Fibroblast of pulmonary artery (primary cell): ENCODE data around the gene HMMR.
"Not testable (repeated sequence)": the region's sequence is repeated elsewhere in the genome, so short reads cannot be mapped to it uniquely, and the experiment has no call there.

Experiments used
- DNase-seq: peaks from one replicate; pipeline ENCODE4 v3.0.0-alpha.2; 2010; ENCODE audit warnings: low read depth
- H3K4me3 ChIP-seq: replicated peaks from 2 replicates; pipeline ENCODE4 v1.5.1; 2011; ENCODE audit warnings: low read depth, mild to moderate bottlenecking, control low read depth, low read length, moderate library complexity
- CTCF ChIP-seq: IDR thresholded peaks from 2 replicates; pipeline ENCODE4 v1.5.1; 2011; ENCODE audit warnings: mild to moderate bottlenecking, control low read depth, low read length, inconsistent platforms; ENCODE audit errors: missing control alignments

The HMMR gene

DNA sequence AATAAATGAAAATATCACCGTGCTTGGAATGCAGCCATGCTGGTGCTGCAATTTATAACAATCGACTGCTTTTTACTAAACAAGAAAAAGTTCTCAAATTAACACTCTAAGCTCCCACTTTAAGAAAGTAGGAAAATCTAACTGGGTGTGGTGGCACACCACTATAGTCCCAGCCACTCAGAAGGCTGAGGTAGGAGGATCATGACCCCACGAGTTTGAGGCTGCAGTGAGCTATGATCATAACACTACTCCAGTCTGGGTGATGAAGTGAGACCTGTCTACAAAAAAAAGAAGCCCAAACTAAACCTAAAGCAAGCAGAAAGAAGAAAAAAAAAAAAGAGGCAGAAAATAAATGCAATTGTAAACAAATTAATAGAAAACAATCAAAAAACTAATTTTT, 12.6 kb upstream of the HMMR start:
- no peak for DNase-seq
- H3K4me3 ChIP-seq: no peak overlapping the region
- TF ChIP-seq CTCF: no peak

GRCh38 chr5:163448491-163448890, 11.9 kb upstream of the HMMR start:
- H3K4me3 ChIP-seq: no peak overlapping the region
- DNase-seq: no peak
- TF ChIP-seq CTCF: no peak

DNA sequence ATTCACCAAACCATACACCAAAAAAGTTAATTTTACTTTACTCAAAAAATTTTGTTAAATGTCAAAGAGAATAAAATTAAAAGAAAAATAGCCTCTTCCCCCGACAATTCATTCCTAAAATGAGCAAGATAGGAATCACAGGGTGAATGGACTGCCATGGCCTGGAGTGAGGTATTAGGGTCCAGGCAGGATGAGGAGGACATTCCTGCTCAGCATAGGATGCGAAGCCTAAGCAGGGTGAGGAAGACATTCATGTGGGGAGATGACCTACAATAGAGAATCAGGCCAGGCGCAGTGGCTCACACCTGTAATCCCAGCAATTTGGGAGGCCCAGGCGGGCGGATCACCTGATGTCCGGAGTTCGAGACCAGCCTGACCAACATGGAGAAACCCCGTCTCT, 8.9 kb upstream of the HMMR start:
- DNase-seq: no peak

DNA sequence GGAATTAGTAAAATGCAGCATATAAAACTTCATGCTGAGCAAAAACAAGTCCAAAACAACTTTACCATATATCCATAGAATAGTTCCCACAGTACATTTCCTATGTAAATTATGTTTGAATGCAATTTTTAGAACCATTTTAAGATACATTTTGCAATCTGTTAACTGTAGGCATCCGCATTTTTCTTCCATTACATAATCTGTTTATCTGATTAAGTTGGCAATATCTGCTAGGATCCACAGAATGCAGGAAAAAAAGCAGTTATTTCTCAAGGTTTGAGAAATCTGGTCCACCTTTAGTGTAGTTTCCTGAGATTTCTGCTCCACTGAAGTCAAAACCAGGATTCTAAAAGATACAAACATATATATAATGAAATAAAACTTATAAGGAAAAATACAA, 6.7 kb upstream of the HMMR start:
- peak; percentile 47 for DNase-seq
- no peak overlapping the region for H3K4me3 ChIP-seq
- no peak for TF ChIP-seq CTCF

More for the DNA sequence above, 8.9 kb upstream of the HMMR start:
- no peak overlapping the region for H3K4me3 ChIP-seq
- no peak for TF ChIP-seq CTCF

DNA sequence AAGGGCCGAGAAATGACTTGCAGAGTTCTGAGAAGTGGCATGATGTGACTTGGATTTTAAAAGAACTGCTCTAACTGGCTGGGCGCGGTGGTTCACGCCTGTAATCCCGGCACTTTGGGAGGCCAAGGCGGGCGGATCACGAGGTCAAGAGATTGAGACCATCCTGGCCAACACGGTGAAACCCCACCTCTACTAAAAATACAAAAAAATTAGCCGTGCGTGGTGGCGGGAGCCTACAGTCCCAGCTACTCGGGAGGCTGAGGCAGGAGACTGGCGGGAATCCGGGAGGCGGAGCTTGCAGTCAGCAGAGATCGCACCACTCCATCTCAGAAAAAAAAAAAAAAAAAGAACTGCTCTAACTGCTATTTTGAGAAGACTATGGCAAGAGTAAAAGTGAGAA, 5.0 kb upstream of the HMMR start:
- H3K4me3 ChIP-seq, DNase-seq: not testable (repeated sequence)

DNA sequence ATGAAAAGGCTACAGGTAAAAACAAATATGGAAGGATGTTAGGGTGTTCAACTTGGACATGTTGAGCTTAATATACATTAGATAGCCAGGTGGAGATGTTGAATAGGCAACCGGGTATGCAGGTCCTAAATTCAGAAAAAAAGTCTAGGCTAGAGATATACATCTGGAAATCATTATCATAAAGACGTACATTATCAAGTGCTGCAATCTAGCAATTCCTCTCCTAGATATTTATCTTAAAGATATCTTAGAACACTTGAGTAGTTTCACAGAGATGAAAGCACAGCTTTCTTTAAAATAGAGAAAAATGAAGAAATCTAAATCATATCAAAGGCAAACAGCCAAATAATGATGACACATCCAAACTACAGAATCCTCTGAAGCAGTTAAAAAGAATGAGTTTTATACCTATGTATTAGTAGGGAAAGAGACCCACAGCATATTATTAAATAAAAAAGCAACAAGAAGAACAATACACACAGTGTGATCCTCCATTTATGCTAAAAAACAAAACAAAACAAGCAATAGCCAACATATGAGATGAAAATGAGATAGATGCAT, 4.3 kb upstream of the HMMR start:
- TF ChIP-seq CTCF: no peak
- no peak for DNase-seq
- H3K4me3 ChIP-seq: no peak overlapping the region

GRCh38 chr5:163456840-163457239, 3.6 kb upstream of the HMMR start:
- no peak overlapping the region for H3K4me3 ChIP-seq
- no peak for TF ChIP-seq CTCF

More at GRCh38 chr5:163456840-163457239, 3.6 kb upstream of the HMMR start:
- DNase-seq: no peak
